Neural progenitor cell (in vitro differentiated cells): ENCODE results near the gene H2AZ2.
"Not testable (repeated sequence)": the region's sequence is repeated elsewhere in the genome, so short reads cannot be mapped to it uniquely, and the experiment has no call there.

ENCODE experiments used
- EZH2 ChIP-seq: fragments of 200-600 bp; sonication (generic); IDR thresholded peaks from 2 replicates; pipeline ENCODE4 v1.6.1; 2017; ENCODE audit warnings: antibody characterized with exemption, mild to moderate bottlenecking, moderate library complexity
- TF ChIP-seq, protein P1 (sequence below): fragments of 200-600 bp; sonication (generic); IDR thresholded peaks from 2 replicates; pipeline ENCODE4 v1.5.1; 2017; ENCODE audit warnings: antibody characterized with exemption, mild to moderate bottlenecking

GRCh38 chr7:44870780-44871179 lies 22.9 kb upstream of the H2AZ2 start:
- TF ChIP-seq, protein P1, sequence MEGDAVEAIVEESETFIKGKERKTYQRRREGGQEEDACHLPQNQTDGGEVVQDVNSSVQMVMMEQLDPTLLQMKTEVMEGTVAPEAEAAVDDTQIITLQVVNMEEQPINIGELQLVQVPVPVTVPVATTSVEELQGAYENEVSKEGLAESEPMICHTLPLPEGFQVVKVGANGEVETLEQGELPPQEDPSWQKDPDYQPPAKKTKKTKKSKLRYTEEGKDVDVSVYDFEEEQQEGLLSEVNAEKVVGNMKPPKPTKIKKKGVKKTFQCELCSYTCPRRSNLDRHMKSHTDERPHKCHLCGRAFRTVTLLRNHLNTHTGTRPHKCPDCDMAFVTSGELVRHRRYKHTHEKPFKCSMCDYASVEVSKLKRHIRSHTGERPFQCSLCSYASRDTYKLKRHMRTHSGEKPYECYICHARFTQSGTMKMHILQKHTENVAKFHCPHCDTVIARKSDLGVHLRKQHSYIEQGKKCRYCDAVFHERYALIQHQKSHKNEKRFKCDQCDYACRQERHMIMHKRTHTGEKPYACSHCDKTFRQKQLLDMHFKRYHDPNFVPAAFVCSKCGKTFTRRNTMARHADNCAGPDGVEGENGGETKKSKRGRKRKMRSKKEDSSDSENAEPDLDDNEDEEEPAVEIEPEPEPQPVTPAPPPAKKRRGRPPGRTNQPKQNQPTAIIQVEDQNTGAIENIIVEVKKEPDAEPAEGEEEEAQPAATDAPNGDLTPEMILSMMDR, result not testable (repeated sequence)
- TF ChIP-seq EZH2, result not testable (repeated sequence)
